AG09319 (cell line): Measurements from ENCODE around the gene RBL2.
"Not testable (repeated sequence)": the region's sequence is repeated elsewhere in the genome, so short reads cannot be mapped to it uniquely, and the experiment has no call there.

Experiments
- DNase-seq: peaks from one replicate; pipeline ENCODE4 v3.0.0-alpha.2; 2010; ENCODE audit warnings: low read depth; ENCODE audit errors: extremely low read depth
- CTCF ChIP-seq: IDR thresholded peaks from 2 replicates; pipeline ENCODE4 v1.5.1; 2011; ENCODE audit warnings: low read depth, mild to moderate bottlenecking, inconsistent platforms, low read length, moderate library complexity

Gene RBL2

GRCh38 chr16:53434377-53435065 lies at the start of gene RBL2:
RBL2 (plus strand) TSS chr16:53434471; CDS start chr16:53434557, 86 bp downstream.
- no peak for TF ChIP-seq CTCF
- DNase-seq: peak; percentile 44

GRCh38 chr16:53384610-53385009 lies 49.7 kb upstream of the RBL2 start:
- not testable (repeated sequence) for DNase-seq

- DNase-seq: no peak
- no peak for TF ChIP-seq CTCF
Observed at GRCh38 chr16:53404959-53405358, 29.3 kb upstream of the RBL2 start.

- DNase-seq: no peak
- TF ChIP-seq CTCF: no peak
Observed at GRCh38 chr16:53412549-53412948, 21.7 kb upstream of the RBL2 start.

- no peak for DNase-seq
- no peak for TF ChIP-seq CTCF
Observed at GRCh38 chr16:53413864-53414263, 20.4 kb upstream of the RBL2 start.

- TF ChIP-seq CTCF: no peak
- no peak for DNase-seq
Observed at GRCh38 chr16:53414381-53414780, 19.9 kb upstream of the RBL2 start.

- no peak for TF ChIP-seq CTCF
- DNase-seq: no peak
Observed at GRCh38 chr16:53415504-53415903, 18.8 kb upstream of the RBL2 start.

- TF ChIP-seq CTCF: no peak
- no peak for DNase-seq
Observed at GRCh38 chr16:53417011-53417410, 17.3 kb upstream of the RBL2 start.
